Daoy (cell line): Measurements from ENCODE around the gene STARD13. TPM values are rescaled to one million over a fixed set of nuclear protein-coding genes. Genes with fewer than 3 reads are reported as not detected.
A peak's percentile ranks its signal among the peaks of the same experiment; 100 is the strongest.

Experiments used
- DNase-seq: peaks from one replicate; pipeline ENCODE4 v3.0.0-alpha.2; 2015; ENCODE audit warnings: low read depth
- total RNA-seq: library from RNA; depleted of rRNA; stranded (reverse); fragments of >200 nt; shearing (Covaris generic); gene quantifications from 2 replicates; pipeline ENCODE4 v1.2.3, GENCODE V29; 2014

Gene STARD13
- total RNA-seq, 1 experiment from 2014 or later, result 7.0 TPM

DNA sequence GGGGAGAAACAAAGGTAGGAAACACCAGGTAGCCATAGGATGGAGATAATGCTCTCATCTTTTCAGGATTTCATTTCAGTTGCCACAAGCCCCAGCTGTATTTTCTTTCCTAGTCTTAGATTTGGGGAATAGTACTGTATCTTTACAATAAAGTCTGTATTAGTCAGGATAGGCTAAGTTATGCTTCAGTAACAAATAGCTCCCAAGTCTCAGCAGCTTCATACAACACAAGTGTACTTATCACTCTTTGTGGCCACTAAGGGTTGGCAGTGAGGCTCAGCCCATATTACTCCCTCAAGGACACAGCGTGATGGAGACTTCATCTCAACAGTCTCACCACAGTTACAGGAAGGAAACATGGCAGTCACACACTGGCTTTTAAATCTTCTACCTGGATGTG, 61.4 kb downstream of the STARD13 start:
- DNase-seq, result no peak

DNA sequence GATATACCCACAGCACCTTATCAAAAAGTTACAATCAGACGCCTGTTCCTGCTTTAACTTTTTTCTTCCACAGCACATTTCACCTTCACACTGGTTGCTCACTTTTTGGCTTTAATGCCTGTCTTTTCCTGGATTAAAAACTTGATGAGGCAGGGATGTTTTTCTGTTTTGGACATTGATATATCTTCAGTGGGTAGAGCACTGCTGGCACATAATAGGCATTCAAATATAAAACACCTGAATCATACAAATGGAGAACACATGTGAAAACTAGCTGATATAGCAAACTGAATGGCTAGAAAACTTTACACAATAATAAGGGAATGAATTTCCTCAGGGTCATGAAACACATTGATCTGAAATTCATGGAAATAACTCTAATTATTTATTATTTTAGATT, 65.6 kb downstream of the STARD13 start:
- no peak for DNase-seq

DNA sequence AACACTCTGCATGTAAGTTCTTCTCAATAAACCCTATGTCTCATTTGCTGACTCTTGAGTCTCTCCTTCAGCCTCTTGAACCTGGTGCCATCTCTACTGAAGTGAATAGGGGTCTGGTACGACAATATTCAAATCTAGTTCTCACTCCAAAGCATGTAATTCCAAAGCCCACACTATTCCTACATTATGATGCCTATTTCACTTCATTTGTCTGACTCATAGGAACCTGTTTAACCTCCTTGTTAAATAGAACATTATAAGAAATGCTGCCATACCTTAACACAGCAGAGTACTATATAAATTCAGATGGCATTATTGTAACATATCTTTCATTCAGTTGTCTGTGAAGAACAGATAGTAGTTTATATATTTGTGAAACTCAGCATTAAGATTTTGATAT, 67.1 kb downstream of the STARD13 start:
- no peak for DNase-seq

DNA sequence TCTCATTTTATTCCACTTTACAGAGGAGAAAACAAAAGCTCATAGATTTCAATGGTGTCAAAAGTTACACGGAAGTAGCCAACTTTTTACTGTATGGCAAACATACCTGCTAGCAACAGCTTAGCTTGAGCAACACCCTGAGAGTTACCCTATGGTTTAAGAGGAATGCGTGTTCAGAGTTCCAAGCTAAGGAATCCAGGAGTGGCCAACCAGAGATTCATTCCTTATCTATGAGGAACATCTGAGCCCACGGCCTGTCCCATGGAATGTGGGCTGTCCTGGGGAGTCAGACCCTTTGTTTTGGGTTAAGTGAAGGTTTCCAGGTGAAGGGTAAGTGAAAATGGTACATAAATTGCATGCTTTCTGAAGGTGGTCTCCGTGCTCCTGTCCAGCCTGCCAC, 67.5 kb downstream of the STARD13 start:
- no peak for DNase-seq

GRCh38 chr13:33217256-33217655, 68.3 kb downstream of the STARD13 start:
- no peak for DNase-seq

- DNase-seq, result no peak
Measured at GRCh38 chr13:33213797-33214196, 71.8 kb downstream of the STARD13 start.

GRCh38 chr13:33213024-33213768, 72.4 kb downstream of the STARD13 start:
- DNase-seq, result no peak

GRCh38 chr13:33212396-33212795, 73.2 kb downstream of the STARD13 start:
- DNase-seq, result no peak

DNA sequence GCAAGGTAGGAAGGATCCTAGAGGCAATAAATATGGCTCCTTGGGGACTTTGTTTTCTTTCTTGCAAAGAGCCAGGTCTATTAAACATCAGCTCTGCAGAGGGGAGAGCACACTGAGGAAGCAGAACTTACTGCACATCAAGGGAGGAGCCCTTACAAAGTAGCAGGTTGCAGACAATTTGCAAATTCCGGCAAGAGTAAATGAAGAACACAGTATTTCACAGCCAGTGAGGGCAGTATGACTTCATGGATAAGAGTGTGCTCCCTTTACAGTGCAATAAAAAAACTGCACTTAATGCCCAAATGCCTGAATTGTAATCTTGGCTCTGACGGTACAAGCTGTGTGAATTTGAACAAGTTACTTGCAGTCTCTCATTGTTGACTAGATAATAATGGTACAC, 75.5 kb downstream of the STARD13 start:
- DNase-seq, result no peak

DNA sequence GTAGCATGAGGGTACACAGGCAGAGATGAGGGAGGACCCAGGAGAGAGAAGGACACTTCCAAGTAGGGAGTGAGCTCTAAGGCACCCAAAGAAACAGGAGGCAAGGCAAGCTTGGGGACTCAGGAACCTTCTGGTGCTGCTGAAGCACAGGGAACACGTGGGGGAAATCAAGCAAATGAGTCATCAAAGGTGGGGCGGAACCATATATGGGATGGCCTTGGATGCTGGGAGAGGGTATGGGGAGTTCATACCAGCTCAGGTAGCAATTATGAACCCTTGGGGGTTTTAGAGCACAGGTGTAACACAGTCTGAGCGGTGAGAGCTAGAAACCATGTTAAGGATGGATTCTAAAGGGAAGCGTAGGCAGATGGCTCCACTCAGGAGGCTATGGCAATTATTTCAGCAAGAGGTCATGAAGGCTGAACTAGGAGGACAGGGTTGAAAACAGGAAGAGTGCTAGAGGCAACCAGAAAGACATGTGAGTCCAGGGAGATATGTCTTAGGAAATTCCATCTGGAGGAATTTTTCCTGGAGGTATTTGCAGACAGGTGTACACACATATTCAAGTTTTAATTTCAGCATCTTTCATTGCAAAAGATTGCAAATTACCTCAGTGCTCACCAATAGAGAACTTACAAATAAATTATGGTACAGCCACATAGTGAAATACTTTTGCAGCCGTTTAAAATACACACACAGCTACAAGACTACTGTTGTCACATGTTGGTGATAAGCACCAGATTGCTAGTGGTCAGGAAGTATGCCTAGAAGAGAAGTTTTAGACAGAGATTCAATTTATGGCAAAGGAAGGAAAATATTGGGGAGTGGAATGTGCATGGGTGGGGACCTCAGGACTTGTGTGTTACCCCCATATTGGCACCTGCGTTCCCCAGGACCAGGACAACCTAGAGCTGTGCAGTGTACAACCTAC, 77.0 kb downstream of the STARD13 start:
- DNase-seq, result no peak

- no peak for DNase-seq
Measured at GRCh38 chr13:33207615-33207961, 78.0 kb downstream of the STARD13 start.

DNA sequence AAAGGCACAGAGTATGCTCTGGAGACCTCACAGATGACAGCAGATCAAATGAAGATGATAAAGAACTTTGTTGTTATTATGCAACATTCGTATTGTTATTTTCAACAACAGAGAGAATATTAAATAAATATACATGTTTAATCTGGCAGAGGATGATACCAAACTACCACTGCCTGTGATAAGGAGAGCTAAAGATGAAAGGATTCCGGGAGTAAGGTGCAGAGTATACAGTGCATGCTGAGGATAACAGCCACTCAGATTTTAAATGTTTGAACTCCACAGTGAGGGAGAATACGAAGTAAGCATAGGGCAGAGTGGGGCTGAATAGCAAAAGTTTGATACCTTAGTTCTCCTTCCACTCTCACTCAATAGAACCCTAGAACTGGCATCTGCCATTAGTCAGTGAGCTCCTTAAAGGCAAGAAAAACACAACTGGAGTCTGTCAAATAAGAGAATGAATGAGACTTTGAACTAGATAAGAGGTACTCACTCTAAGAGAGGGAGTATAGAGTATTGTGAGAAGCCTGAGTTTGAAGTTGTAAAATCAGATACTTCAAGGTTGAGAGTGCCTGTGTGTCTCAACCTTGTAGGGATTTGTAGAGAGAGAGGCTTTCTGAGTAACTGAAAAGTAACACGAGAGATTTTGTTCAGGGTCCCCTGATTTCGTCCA, 78.5 kb downstream of the STARD13 start:
- DNase-seq, result no peak

DNA sequence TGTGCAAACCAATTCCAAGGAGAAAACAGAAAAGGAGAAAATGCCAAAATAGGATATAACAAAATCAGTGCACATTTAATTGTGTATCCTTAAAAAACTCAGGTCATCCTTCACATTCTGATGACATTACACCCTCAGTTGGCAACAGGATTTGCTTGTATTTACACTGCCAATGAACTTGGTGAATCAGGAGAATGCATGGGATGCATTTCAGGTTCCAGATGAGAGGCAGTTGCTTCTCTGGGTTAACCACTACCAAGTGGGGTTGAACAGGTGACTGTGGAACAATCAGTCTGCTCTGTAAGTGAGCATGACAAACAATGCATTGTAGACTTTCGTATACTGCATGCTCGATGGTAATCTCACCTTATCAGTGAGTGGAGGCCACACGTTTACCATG, 79.1 kb downstream of the STARD13 start:
- no peak for DNase-seq

GRCh38 chr13:33205804-33206221, 79.7 kb downstream of the STARD13 start:
- DNase-seq, result no peak

GRCh38 chr13:33205224-33205623, 80.3 kb downstream of the STARD13 start:
- DNase-seq, result no peak

DNA sequence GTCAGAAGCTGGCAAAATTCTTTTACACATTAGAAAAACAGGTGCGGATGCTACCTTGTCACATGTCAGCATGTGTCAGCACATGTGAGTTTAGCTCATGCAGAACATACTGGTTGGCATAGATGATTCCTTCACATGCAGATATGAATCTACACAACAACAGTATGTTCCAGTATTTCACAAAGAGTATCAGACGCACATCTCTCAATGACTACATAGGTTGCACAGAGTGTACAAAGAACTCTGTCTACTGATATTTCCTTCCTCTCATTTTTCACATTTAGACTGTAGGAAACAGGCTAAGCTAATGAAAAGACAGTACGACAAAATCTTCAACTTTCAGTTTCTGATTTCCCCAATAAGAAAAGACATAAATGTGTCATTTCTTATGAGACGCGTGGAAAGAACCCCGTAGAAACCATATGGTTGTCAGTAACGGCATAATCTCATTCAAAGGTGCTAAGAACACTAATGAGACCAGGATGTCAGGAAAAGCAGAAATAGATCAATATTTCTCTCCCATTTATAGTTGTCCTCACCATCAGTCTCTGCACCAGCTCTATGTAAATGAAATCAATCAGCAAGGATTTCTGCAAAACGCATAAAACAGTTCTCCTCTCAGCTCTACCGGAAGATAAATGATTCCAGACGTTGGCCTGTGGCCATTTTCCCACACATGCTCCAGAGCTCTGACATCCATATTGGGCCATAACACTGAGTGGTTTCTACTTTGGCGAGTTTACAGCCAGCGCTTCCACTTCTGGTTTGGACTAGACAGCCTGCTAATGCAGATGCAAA, 81.2 kb downstream of the STARD13 start:
- peak; percentile 68 for DNase-seq

- DNase-seq, result no peak
Measured at GRCh38 chr13:33202644-33203169, 82.8 kb downstream of the STARD13 start.

GRCh38 chr13:33201659-33202058, 83.9 kb downstream of the STARD13 start:
- DNase-seq, result no peak

DNA sequence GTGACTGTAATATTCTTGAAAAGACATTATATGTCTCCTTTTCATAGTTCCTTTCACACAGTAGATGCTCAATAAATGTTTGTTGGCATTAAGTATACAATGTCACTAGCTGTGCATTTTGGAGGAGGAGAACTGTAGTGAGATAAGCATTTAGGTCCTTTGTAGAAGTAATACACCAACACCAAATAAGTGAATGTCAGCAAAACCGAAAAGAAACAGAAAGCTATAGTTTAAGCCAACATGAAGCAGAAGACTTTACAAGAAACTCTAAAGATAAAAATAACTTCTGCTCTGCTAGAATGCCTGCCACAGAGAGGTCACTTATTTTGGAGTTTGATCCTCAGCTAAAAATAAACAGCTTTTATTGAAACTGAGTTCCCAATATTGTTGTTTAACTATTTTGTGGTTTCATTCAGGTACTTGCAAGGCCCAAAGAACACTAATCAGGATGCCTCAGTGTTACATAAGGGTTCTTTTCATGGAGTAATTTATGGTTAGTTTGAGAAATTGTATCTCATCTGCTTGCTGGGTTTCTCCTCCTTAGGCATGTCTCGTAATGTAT, 86.2 kb downstream of the STARD13 start:
- no peak for DNase-seq

DNA sequence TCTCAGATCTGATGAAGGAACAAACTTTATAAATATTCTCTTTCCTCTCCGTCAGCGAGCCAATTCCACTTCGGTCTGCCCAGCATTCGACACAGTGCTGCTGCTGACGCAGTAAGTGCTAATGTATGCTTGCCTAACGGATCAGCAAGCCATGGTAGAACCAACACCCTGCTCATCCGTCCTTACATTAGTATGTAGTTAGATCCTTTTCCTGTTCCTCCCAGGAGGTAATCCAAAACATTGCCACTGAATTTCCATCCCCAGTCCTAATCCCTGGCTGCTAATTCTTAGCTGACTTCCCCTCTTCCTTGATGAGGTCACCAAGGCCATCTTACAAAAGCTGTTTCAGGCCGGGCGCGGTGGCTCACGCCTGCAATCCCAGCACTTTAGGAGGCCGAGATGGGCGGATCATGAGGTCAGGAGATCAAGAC, 88.0 kb downstream of the STARD13 start:
- no peak for DNase-seq

- DNase-seq, result no peak
Measured at GRCh38 chr13:33196767-33197166, 88.8 kb downstream of the STARD13 start.
